GM23338 (cell line): Measurements from ENCODE around the gene CARMIL1. TPM values are rescaled to one million over a fixed set of nuclear protein-coding genes. Genes with fewer than 3 reads are reported as not detected.

Source experiments
- ATAC-seq: fragments of 200-7000 bp; cut with Tn5 transposase; 3 replicates; pipeline ENCODE4 v1.9.1; 2020
- DNase-seq: peaks from one replicate; pipeline ENCODE4 v3.0.0-alpha.2; 2015; ENCODE audit warnings: low spot score
- H2AFZ ChIP-seq: fragments of 200-600 bp; sonication (generic); 2 replicates; pipeline ENCODE4 v1.8.0; 2016; ENCODE audit warnings: antibody characterized with exemption, mild to moderate bottlenecking, moderate library complexity
- H3F3A ChIP-seq: fragments of 200-600 bp; sonication (generic); replicated peaks from 2 replicates; pipeline ENCODE4 v1.8.0; 2017; ENCODE audit warnings: antibody characterized with exemption, mixed run types, low read depth
- H3K27ac ChIP-seq: fragments of 200-600 bp; sonication (generic); 2 replicates; pipeline ENCODE4 v1.6.1; 2016; ENCODE audit warnings: low read depth
- H3K27me3 ChIP-seq: fragments of 200-600 bp; sonication (generic); 2 replicates; pipeline ENCODE4 v1.8.0; 2016; ENCODE audit warnings: mild to moderate bottlenecking, mixed run types, moderate library complexity; ENCODE audit not compliant: insufficient read depth
- H3K36me3 ChIP-seq: fragments of 200-600 bp; sonication (generic); 2 replicates; pipeline ENCODE4 v1.8.0; 2016; ENCODE audit warnings: mild to moderate bottlenecking; ENCODE audit not compliant: insufficient read depth
- H3K4me1 ChIP-seq: fragments of 200-600 bp; sonication (generic); 2 replicates; pipeline ENCODE4 v1.8.0; 2016; ENCODE audit warnings: mild to moderate bottlenecking, moderate library complexity; ENCODE audit not compliant: insufficient read depth
- H3K4me2 ChIP-seq: fragments of 200-600 bp; sonication (generic); 2 replicates; pipeline ENCODE4 v1.7.1; 2017; ENCODE audit warnings: mixed run types
- H3K4me3 ChIP-seq: fragments of 200-600 bp; sonication (generic); 2 replicates; pipeline ENCODE4 v1.6.1; 2016; ENCODE audit warnings: mixed run types
- H3K79me2 ChIP-seq: fragments of 200-600 bp; sonication (generic); replicated peaks from 2 replicates; pipeline ENCODE4 v1.8.0; 2017; ENCODE audit warnings: mild to moderate bottlenecking; ENCODE audit not compliant: insufficient read depth
- H3K9me2 ChIP-seq: fragments of 200-600 bp; sonication (generic); 2 replicates; pipeline ENCODE4 v1.8.0; 2017; ENCODE audit not compliant: insufficient read depth
- H4K20me1 ChIP-seq: fragments of 200-600 bp; sonication (generic); replicated peaks from 2 replicates; pipeline ENCODE4 v1.8.0; 2017; ENCODE audit warnings: mild to moderate bottlenecking; ENCODE audit not compliant: insufficient read depth
- H3K27ac Mint-ChIP-seq: 2 replicates; pipeline ENCODE4 v1.8.0; 2020; ENCODE audit warnings: inconsistent platforms, mild to moderate bottlenecking, moderate library complexity, mixed read lengths
- H3K27me3 Mint-ChIP-seq: 3 replicates; pipeline ENCODE4 v1.8.0; 2022; ENCODE audit warnings: low read depth, mild to moderate bottlenecking, moderate library complexity, mixed read lengths, inconsistent platforms; ENCODE audit not compliant: insufficient read depth, poor library complexity
- H3K36me3 Mint-ChIP-seq: 3 replicates; pipeline ENCODE4 v1.8.0; 2021; ENCODE audit warnings: low read depth, mild to moderate bottlenecking, inconsistent platforms, moderate library complexity, mixed read lengths
- H3K4me1 Mint-ChIP-seq: 3 replicates; pipeline ENCODE4 v1.8.0; 2020; ENCODE audit warnings: mild to moderate bottlenecking, inconsistent platforms, mixed read lengths
- H3K4me3 Mint-ChIP-seq: 3 replicates; pipeline ENCODE4 v1.8.0; 2021; ENCODE audit warnings: moderate library complexity, mild to moderate bottlenecking, inconsistent platforms, mixed read lengths
- H3K9me3 Mint-ChIP-seq: 3 replicates; pipeline ENCODE4 v1.8.0; 2020; ENCODE audit warnings: moderate library complexity, mild to moderate bottlenecking, inconsistent platforms, mixed read lengths
- CREB1 ChIP-seq: fragments of 250-450 bp; sonication (Bioruptor Pico); IDR thresholded peaks from 2 replicates; pipeline ENCODE4 v1.5.0; 2020; ENCODE audit warnings: low read depth, mild to moderate bottlenecking, moderate library complexity
- CTCF ChIP-seq, 2 experiments: fragments of 200-600 bp in 1 of 2; sonication (generic) in 1 of 2; conservative IDR thresholded peaks; 2 replicates each; pipeline versions ENCODE4 v1.5.1 to v1.6.1; 2016 to 2017; ENCODE audit warnings: antibody characterized with exemption in 2 of 2, low read depth in 2 of 2, mild to moderate bottlenecking in 2 of 2, moderate library complexity in 1 of 2
- ETS1 ChIP-seq: IDR thresholded peaks from 2 replicates; pipeline ENCODE4 v1.6.1; 2016; ENCODE audit warnings: antibody characterized with exemption
- EZH2 ChIP-seq: fragments of 200-600 bp; sonication (generic); IDR thresholded peaks from one replicate; pipeline ENCODE4 v1.8.0; 2017; ENCODE audit warnings: antibody characterized with exemption, mild to moderate bottlenecking, low read depth; ENCODE audit not compliant: unreplicated experiment
- EZH2phosphoT487 ChIP-seq: fragments of 200-600 bp; sonication (generic); IDR thresholded peaks from one replicate; pipeline ENCODE4 v1.8.1; 2018; ENCODE audit warnings: antibody characterized with exemption; ENCODE audit not compliant: unreplicated experiment
- JUNB ChIP-seq: IDR thresholded peaks from one replicate; pipeline ENCODE4 v1.6.1; 2016; ENCODE audit warnings: antibody characterized with exemption; ENCODE audit not compliant: unreplicated experiment
- NANOG ChIP-seq: IDR thresholded peaks from 2 replicates; pipeline ENCODE4 v1.6.1; 2016; ENCODE audit warnings: antibody characterized with exemption, borderline replicate concordance
- POLR2AphosphoS5 ChIP-seq: IDR thresholded peaks from 2 replicates; pipeline ENCODE4 v1.6.1; 2016; ENCODE audit warnings: antibody characterized with exemption, low read depth
- STAT1 ChIP-seq: IDR thresholded peaks from one replicate; pipeline ENCODE4 v1.6.1; 2016; ENCODE audit warnings: antibody characterized with exemption; ENCODE audit not compliant: unreplicated experiment
- ZNF114 ChIP-seq: fragments of 250-450 bp; sonication (Bioruptor Pico); IDR thresholded peaks from 2 replicates; pipeline ENCODE4 v1.5.0; 2020; ENCODE audit warnings: mild to moderate bottlenecking, moderate library complexity
- ZNF331 ChIP-seq: fragments of 250-450 bp; sonication (Bioruptor Pico); IDR thresholded peaks from 2 replicates; pipeline ENCODE4 v1.5.0; 2020; ENCODE audit warnings: low read depth, mild to moderate bottlenecking, moderate library complexity
- ZNF462 ChIP-seq: fragments of 250-450 bp; sonication (Bioruptor Pico); IDR thresholded peaks from 2 replicates; pipeline ENCODE4 v1.5.0; 2020; ENCODE audit warnings: mild to moderate bottlenecking, moderate library complexity
- polyA plus RNA-seq: library from polyadenylated mRNA; unstranded; fragments of >200 nt; fragmentation: Nextera tagmentation; extraction: Ambion mirVana; gene quantifications from 2 replicates; pipeline ENCODE4 v1.2.1, GENCODE V29; 2016
- total RNA-seq: library from RNA; depleted of rRNA; stranded (reverse); fragments of >200 nt; shearing (Covaris generic); gene quantifications from 2 replicates; pipeline ENCODE4 v1.2.3, GENCODE V29; 2014
- TF ChIP-seq, protein P1 (sequence below): IDR thresholded peaks from one replicate; pipeline ENCODE4 v1.6.1; 2018; ENCODE audit warnings: antibody characterized with exemption; ENCODE audit not compliant: unreplicated experiment

CARMIL1 gene
- total and polyA plus RNA-seq, 2 experiments from 2014 or later: 43.2 to 66.9 TPM

GRCh38 chr6:25504661-25505060 lies 225.5 kb downstream of the CARMIL1 start:
- Mint-ChIP-seq H3K9me3 (no peaks in the 10 kb centered on the region), H3K4me3 (no peak overlapping the region), H3K27ac (no peak overlapping the region; the same call in 1 of the 2 replicates), H3K4me1 (peaks cover 11% of the 10 kb centered on the region; the same call in 2 of the 3 replicates), H3K36me3 (peaks cover 4% of the 10 kb centered on the region; the same call in 1 of the 3 replicates), H3K27me3 (no peaks in the 10 kb centered on the region)
- H3K4me3 ChIP-seq: no peak overlapping the region
- H2AFZ ChIP-seq: no peak overlapping the region
- no peak overlapping the region for H3K27ac ChIP-seq
- peaks cover 3% of the 10 kb centered on the region for H3K4me1 ChIP-seq
- ATAC-seq (no peak), DNase-seq (no peak)
- H3F3A ChIP-seq: no peaks in the 10 kb centered on the region
- no peaks in the 10 kb centered on the region for H3K27me3 ChIP-seq
- no peaks in the 10 kb centered on the region for H4K20me1 ChIP-seq
- TF ChIP-seq ETS1 (no peak), ZNF462 (CRISPR knock-in tag) (no peak), ZNF331 (CRISPR knock-in tag) (no peak), ZNF114 (CRISPR knock-in tag) (no peak), CTCF (conservative IDR thresholded peaks at IDR 0.05; ENCODE audit: low read depth in 2 of 2) (no peak), JUNB (no peak), EZH2phosphoT487 (no peak), EZH2 (no peak), NANOG (no peak), STAT1 (no peak), POLR2AphosphoS5 (no peak), CREB1 (CRISPR knock-in tag) (no peak)
- TF ChIP-seq, protein P1, sequence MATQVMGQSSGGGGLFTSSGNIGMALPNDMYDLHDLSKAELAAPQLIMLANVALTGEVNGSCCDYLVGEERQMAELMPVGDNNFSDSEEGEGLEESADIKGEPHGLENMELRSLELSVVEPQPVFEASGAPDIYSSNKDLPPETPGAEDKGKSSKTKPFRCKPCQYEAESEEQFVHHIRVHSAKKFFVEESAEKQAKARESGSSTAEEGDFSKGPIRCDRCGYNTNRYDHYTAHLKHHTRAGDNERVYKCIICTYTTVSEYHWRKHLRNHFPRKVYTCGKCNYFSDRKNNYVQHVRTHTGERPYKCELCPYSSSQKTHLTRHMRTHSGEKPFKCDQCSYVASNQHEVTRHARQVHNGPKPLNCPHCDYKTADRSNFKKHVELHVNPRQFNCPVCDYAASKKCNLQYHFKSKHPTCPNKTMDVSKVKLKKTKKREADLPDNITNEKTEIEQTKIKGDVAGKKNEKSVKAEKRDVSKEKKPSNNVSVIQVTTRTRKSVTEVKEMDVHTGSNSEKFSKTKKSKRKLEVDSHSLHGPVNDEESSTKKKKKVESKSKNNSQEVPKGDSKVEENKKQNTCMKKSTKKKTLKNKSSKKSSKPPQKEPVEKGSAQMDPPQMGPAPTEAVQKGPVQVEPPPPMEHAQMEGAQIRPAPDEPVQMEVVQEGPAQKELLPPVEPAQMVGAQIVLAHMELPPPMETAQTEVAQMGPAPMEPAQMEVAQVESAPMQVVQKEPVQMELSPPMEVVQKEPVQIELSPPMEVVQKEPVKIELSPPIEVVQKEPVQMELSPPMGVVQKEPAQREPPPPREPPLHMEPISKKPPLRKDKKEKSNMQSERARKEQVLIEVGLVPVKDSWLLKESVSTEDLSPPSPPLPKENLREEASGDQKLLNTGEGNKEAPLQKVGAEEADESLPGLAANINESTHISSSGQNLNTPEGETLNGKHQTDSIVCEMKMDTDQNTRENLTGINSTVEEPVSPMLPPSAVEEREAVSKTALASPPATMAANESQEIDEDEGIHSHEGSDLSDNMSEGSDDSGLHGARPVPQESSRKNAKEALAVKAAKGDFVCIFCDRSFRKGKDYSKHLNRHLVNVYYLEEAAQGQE: no peak
- no peaks in the 10 kb centered on the region for H3K36me3 ChIP-seq
- no peak overlapping the region for H3K4me2 ChIP-seq
- no peaks in the 10 kb centered on the region for H3K9me2 ChIP-seq
- no peaks in the 10 kb centered on the region for H3K79me2 ChIP-seq
